Esophagus squamous epithelium (tissue), 4 donors: Measurements from ENCODE around the gene BRICD5.
"Not testable (repeated sequence)": the region's sequence is repeated elsewhere in the genome, so short reads cannot be mapped to it uniquely, and the experiment has no call there.

Experiments used
- POLR2A ChIP-seq, 4 donors: fragments of 450-650 bp; IDR thresholded peaks; one replicate each; pipeline ENCODE4 v1.6.1; 2017; ENCODE audit warnings: antibody characterized with exemption in 4 of 4, mild to moderate bottlenecking in 4 of 4, moderate library complexity in 3 of 4
- TF ChIP-seq, protein P1 (sequence below), 6 experiments: fragments of 450-650 bp in 4 of 6; fragments of 200-600 bp in 2 of 6; sonication (generic) in 2 of 6; IDR thresholded peaks; one replicate each; pipeline ENCODE4 v1.5.1; 2016 to 2019; ENCODE audit warnings: antibody characterized with exemption in 6 of 6, mild to moderate bottlenecking in 4 of 6, moderate library complexity in 4 of 6

DNA sequence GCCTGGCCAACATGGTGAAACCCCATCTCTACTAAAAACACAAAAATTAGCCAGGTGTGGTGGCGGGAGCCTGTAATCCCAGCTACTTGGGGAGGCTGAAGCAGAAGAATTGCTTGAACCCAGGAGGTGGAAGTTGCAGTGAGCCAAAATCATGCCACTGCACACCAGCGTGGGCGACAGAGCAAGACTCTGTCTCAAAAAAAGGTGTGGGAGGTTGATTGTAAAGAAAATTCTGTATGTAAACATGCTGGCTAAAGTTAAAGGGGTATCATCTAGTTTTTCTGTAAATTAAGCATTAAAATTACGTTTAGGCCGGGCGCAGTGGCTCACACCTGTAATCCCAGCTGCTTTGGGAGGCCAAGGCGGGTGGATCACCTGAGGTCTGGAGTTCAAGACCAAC, 47.9 kb upstream of the BRICD5 start:
- TF ChIP-seq, protein P1, sequence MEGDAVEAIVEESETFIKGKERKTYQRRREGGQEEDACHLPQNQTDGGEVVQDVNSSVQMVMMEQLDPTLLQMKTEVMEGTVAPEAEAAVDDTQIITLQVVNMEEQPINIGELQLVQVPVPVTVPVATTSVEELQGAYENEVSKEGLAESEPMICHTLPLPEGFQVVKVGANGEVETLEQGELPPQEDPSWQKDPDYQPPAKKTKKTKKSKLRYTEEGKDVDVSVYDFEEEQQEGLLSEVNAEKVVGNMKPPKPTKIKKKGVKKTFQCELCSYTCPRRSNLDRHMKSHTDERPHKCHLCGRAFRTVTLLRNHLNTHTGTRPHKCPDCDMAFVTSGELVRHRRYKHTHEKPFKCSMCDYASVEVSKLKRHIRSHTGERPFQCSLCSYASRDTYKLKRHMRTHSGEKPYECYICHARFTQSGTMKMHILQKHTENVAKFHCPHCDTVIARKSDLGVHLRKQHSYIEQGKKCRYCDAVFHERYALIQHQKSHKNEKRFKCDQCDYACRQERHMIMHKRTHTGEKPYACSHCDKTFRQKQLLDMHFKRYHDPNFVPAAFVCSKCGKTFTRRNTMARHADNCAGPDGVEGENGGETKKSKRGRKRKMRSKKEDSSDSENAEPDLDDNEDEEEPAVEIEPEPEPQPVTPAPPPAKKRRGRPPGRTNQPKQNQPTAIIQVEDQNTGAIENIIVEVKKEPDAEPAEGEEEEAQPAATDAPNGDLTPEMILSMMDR (IDR thresholded peaks at IDR 0.05): not testable (repeated sequence)
- TF ChIP-seq POLR2A (IDR thresholded peaks at IDR 0.05): not testable (repeated sequence)
